Lower leg skin (tissue), 4 donors: Measurements from ENCODE around the gene VAV2. TPM values are rescaled to one million over a fixed set of nuclear protein-coding genes. Genes with fewer than 3 reads are reported as not detected.

Experiments used
- DNase-seq, 2 donors: peaks; one replicate each; pipeline ENCODE4 v3.0.0-alpha.2; 2019; ENCODE audit warnings: low spot score in 2 of 2
- H3K4me3 ChIP-seq: fragments of 200-600 bp; sonication (generic); 2 replicates; pipeline ENCODE4 v1.5.1; 2017; ENCODE audit warnings: mild to moderate bottlenecking, low read depth; ENCODE audit not compliant: poor library complexity, severe bottlenecking
- POLR2A ChIP-seq, 2 donors: fragments of 450-650 bp; IDR thresholded peaks; one replicate each; pipeline ENCODE4 v1.6.1; 2016 to 2017; ENCODE audit warnings: antibody characterized with exemption in 2 of 2, mild to moderate bottlenecking in 1 of 2, moderate library complexity in 1 of 2
- WGBS, 2 donors: methylation state at CpG; one replicate each; pipeline ENCODE4 v1.1.5; 2018; 5-methylcytosine and 5-hydroxymethylcytosine counted together
- intact Hi-C: fragments of 100-400 bp; cut with DNase I; formaldehyde crosslinking; loops from one replicate; pipeline ENCODE4 v1.15.0; 2023; ENCODE audit warnings: low total_unique reads
- total RNA-seq, 4 donors: library from RNA; depleted of rRNA; stranded (reverse); fragments of >200 nt; gene quantifications; one replicate each; pipeline ENCODE4 v1.1.0, GENCODE V29; 2016
- TF ChIP-seq, protein P1 (sequence below), 3 donors: fragments of 450-650 bp; IDR thresholded peaks; one replicate each; pipeline ENCODE4 v1.5.1; 2016; ENCODE audit warnings: antibody characterized with exemption in 3 of 3, mild to moderate bottlenecking in 3 of 3, moderate library complexity in 2 of 3

Gene VAV2
- total RNA-seq, 4 donors from 2014 or later = 6.8 to 9.1 (median 7.5) TPM

DNA sequence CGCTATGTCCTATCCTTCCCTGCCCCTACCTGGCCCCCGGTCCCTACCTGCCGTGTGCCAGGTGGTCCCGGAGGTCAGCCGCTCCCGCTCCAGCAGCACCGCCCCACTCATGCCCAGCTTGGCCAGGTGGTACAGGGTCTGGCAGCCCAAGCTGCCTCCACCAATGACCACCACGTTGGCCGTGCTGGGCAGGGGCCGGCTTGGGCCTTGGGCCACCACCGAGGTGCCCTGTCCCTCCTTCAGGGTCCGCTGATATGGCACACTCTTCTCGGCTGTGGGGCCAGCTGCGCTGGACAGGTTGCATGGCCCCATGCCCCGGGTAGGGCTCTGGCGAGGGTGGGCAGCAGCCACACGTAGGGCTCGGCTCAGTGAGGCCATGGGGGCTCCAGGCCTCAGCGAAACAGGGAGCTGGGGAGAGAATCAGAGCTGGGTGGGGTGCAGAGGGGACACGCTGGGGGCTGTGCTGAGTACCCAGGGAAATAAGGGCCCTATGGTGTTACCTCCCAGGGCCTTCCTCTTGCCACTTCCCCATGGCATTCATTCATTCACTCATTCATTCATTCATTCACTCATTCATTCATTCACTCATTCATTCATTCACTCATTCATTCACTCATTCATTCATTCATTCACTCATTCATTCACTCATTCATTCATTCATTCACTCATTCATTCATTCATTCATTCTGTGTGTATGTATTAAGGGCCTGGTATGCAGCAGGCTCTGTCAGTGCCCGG lies 258.2 kb downstream of the VAV2 start:
- no peak overlapping the region for H3K4me3 ChIP-seq
- 80 to 84% methylated on average over 19 to 21 of the region's 21 CpGs for WGBS, 2 donors
- intact Hi-C loops = no loop called here
- no peak for TF ChIP-seq POLR2A (IDR thresholded peaks at IDR 0.05)
- TF ChIP-seq, protein P1, sequence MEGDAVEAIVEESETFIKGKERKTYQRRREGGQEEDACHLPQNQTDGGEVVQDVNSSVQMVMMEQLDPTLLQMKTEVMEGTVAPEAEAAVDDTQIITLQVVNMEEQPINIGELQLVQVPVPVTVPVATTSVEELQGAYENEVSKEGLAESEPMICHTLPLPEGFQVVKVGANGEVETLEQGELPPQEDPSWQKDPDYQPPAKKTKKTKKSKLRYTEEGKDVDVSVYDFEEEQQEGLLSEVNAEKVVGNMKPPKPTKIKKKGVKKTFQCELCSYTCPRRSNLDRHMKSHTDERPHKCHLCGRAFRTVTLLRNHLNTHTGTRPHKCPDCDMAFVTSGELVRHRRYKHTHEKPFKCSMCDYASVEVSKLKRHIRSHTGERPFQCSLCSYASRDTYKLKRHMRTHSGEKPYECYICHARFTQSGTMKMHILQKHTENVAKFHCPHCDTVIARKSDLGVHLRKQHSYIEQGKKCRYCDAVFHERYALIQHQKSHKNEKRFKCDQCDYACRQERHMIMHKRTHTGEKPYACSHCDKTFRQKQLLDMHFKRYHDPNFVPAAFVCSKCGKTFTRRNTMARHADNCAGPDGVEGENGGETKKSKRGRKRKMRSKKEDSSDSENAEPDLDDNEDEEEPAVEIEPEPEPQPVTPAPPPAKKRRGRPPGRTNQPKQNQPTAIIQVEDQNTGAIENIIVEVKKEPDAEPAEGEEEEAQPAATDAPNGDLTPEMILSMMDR (IDR thresholded peaks at IDR 0.05) = no peak
- DNase-seq = no peak

DNA sequence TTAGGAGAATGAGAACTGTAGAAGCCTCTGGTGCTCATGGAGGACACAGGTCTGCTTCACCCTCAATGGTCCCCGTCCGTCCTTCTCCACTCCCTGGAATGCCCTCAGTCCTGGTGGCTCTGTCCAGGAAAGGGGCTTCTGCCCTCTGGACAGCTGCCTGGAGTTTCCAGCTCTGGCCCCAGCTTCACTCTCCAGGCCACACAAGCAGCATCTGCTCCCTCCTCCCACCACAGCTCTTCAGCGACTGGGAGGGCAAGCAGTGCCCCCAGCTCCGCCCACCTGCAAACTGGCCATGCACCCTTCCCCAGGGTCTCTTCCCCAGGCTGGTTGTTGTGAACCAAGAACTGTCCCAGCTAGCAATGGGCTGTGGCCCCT lies 258.7 kb downstream of the VAV2 start:
- DNase-seq = peak in 1 of 2 donors; percentile 79
- no peak for TF ChIP-seq POLR2A (IDR thresholded peaks at IDR 0.05)
- TF ChIP-seq, protein P1 (IDR thresholded peaks at IDR 0.05) = no peak
- WGBS, 2 donors = 84 to 91% methylated on average over 4 of the region's 4 CpGs

DNA sequence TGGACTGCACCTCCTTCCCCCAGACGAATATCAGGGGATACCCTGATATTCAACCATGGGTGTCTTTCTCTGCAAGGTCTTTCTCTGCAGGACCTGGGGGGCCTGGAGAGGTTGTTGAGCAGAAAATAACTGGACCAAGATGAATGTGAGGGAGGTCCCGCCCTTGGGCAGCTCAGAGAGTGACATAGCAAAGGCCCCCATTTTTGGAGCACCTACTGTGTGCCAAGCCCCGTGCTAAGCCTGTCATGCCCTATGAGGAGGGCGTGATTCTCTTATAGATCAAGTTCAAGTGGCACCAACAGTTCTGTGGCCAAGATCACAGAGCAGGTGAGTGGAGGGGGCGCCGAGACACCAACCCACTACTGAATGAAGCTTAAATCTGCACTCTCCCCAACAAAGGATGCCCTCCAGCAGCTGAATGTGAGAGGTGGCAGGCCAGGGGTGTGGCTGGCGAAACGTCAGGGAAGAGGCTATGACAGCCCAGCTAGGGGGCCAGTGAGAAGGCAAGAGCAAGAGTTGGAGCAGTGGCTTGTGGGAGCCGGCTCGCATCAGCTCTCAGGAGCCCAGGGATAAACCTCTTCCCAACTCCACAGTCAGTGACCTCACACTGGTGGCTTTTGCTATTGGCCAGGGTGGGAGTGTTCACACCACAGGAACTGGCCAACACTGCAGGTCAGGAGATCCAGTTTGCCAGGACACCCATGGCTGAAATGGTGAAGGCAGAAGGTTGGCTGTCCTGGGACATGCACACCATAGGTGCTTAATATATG lies 259.3 kb downstream of the VAV2 start:
- no peak overlapping the region for H3K4me3 ChIP-seq
- TF ChIP-seq, protein P1 (IDR thresholded peaks at IDR 0.05) = no peak
- TF ChIP-seq POLR2A (IDR thresholded peaks at IDR 0.05) = no peak
- intact Hi-C loops = no loop called here
- 72 to 75% methylated on average over 10 of the region's 10 CpGs for WGBS, 2 donors
- peak in 1 of 2 donors; percentile 77 for DNase-seq

More for the DNA sequence above, 258.7 kb downstream of the VAV2 start:
- intact Hi-C loops = no loop called here
- H3K4me3 ChIP-seq = no peak overlapping the region

DNA sequence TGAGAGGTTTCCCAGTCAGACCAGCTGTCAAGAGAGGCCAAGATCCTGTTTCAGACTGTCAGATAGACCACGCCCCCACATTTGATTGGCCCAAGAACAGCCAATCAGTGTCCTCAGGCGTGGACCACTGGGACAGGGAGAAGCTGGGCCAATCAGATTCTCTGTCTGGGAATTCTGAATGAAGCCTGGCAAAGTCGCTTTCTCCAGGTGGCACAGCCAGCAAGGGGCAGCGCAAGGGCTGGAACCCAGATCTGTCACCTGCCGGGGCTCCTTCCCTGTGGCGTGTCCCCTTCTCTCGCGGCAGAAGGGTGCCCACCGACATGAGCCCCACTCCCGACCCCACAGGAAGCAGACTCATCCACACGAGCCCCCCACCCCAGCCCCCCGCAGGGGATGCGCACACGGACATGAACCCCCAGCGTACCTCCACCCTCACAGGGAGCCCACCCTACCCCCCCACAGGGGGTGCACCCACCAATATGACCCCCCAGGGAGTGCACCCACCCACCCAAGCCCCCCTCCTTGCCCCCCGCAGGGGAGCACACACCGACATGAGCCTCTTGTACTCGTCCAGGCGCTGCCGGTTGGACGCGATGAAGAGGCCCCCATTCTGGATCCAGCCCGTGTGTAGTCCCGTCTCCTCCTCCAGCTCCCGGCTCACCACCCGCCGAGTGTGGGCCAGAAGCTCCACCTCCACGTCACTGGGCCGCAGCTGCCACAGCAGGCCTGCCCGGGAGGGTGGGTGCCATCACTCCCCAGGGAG lies 260.1 kb downstream of the VAV2 start:
- intact Hi-C loops = no loop called here
- no peak overlapping the region for H3K4me3 ChIP-seq
- WGBS, 2 donors = 68 to 78% methylated on average over 25 to 30 of the region's 30 CpGs
- TF ChIP-seq POLR2A (IDR thresholded peaks at IDR 0.05) = no peak
- TF ChIP-seq, protein P1 (IDR thresholded peaks at IDR 0.05) = no peak
- peak in 1 of 2 donors; percentile 69 for DNase-seq

DNA sequence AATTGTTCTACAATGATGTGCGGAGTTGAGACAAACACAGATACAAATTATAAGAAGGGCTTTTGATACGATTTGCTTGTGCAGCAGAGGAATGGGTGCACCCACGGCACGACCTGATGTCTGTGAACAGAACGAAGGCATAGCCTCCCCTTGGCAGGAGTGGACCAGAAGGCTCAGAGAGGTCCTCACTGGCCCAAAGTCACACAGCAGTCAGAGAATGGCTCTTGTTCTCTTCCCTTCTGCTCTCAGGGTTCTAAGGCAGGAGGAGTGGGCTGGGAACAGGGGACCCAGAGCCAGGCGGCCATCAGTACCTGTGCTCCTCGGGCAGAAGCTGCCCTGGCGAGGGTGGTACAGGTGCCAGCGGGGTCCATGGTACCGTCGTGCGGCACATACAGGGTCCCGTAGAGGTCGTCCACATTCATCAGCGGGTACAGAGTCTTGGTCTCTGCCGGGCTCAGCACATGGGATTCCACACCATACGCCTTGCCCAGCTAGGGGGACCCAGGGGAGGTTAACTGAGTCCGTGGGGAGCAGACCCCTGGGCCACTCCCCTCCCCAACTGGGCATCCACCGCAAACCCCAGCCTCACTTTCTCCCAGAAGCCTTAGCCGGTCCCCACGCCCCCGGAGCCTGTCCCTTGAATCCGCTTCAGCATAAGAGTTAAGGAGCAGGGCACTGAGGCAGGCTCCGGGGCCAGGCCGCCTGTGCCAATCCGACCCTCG lies 261.0 kb downstream of the VAV2 start:
- H3K4me3 ChIP-seq = no peak overlapping the region
- DNase-seq = peak in 1 of 2 donors; percentile 76
- TF ChIP-seq, protein P1 (IDR thresholded peaks at IDR 0.05) = no peak
- no peak for TF ChIP-seq POLR2A (IDR thresholded peaks at IDR 0.05)
- 90 to 91% methylated on average over 27 of the region's 27 CpGs for WGBS, 2 donors
- intact Hi-C loops = no loop called here
